ENCODE measurements around the gene RAPSN.

Gene RAPSN

GRCh38 chr11:47448566-47449427 is at the start of gene RAPSN:
TSS of gene RAPSN (minus strand) at chr11:47449136. CDS start at chr11:47448964, 172 bp downstream.
- no peak for DNase-seq (ENCODE audit: low spot score)

GRCh38 chr11:47498149-47498548 is 49.2 kb upstream of the RAPSN start:
- no peak for DNase-seq (ENCODE audit: low spot score)

GRCh38 chr11:47496808-47497207 is 47.9 kb upstream of the RAPSN start:
- no peak for DNase-seq (ENCODE audit: low spot score)

GRCh38 chr11:47495856-47496217 is 46.9 kb upstream of the RAPSN start:
- no peak for DNase-seq (ENCODE audit: low spot score)

- DNase-seq (ENCODE audit: low spot score) = no peak
Observed at GRCh38 chr11:47495011-47495855, 46.3 kb upstream of the RAPSN start.

- DNase-seq (ENCODE audit: low spot score) = no peak
Observed at GRCh38 chr11:47489395-47489755, 40.4 kb upstream of the RAPSN start.

- no peak for DNase-seq (ENCODE audit: low spot score)
Observed at GRCh38 chr11:47488674-47489394, 39.9 kb upstream of the RAPSN start.

- DNase-seq (ENCODE audit: low spot score) = no peak
Observed at GRCh38 chr11:47488111-47488510, 39.2 kb upstream of the RAPSN start.

GRCh38 chr11:47487421-47487820 is 38.5 kb upstream of the RAPSN start:
- DNase-seq (ENCODE audit: low spot score) = no peak

- no peak for DNase-seq (ENCODE audit: low spot score)
Observed at GRCh38 chr11:47485107-47485506, 36.2 kb upstream of the RAPSN start.

- DNase-seq (ENCODE audit: low spot score) = no peak
Observed at GRCh38 chr11:47483457-47483856, 34.5 kb upstream of the RAPSN start.

- no peak for DNase-seq (ENCODE audit: low spot score)
Observed at GRCh38 chr11:47480762-47481161, 31.8 kb upstream of the RAPSN start.

- DNase-seq (ENCODE audit: low spot score) = no peak
Observed at GRCh38 chr11:47478651-47479329, 29.9 kb upstream of the RAPSN start.

- no peak for DNase-seq (ENCODE audit: low spot score)
Observed at GRCh38 chr11:47477753-47478152, 28.8 kb upstream of the RAPSN start.

GRCh38 chr11:47477323-47477722 is 28.4 kb upstream of the RAPSN start:
- no peak for DNase-seq (ENCODE audit: low spot score)

GRCh38 chr11:47470671-47471070 is 21.7 kb upstream of the RAPSN start:
- no peak for DNase-seq (ENCODE audit: low spot score)

- peak; percentile 37 for DNase-seq (ENCODE audit: low spot score)
Observed at GRCh38 chr11:47469361-47470179, 20.6 kb upstream of the RAPSN start.

- no peak for DNase-seq (ENCODE audit: low spot score)
Observed at GRCh38 chr11:47468598-47469214, 19.8 kb upstream of the RAPSN start.

- no peak for DNase-seq (ENCODE audit: low spot score)
Observed at GRCh38 chr11:47467357-47467756, 18.4 kb upstream of the RAPSN start.

- DNase-seq (ENCODE audit: low spot score) = peak; percentile 53
Observed at GRCh38 chr11:47466701-47467250, 17.8 kb upstream of the RAPSN start.
